ENCODE data around the gene KRTAP10-10.

KRTAP10-10 gene

DNA sequence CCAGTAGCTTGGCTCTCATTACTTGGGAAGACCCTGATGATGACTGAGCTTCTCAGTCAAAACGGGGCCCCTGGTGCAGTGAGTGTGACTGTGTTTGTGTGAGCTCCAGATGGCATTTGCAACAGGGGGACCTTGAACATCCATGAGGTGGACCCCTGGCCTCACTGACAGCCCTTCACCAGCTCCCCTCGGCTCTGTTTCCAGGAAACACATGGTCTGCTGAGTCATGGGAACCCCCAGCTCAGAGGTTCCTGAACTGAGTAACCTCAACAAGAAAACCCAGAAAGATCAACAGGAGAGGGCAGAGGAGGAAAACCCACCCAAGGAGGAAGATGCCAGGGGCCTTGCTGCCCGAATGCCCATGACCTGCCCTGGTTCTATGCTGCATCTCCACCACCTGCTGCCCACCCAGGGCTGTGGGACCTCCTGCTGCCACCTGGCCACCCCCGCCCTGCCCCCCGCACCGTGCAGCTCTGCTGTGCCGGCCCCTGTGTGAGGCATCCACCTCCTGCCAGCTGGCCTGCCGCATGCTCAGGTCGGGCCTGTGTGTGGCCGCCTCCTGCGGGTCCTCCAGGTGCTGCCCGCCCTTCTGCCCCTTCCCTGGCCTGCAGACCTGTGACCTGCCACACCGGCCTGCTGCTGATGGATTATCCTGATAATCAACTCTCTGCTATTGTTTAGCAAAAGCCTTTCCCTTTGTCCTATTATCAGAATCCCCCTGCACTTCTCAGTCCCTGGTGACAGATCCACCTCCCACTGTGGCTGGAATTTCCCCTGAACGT, 49.0 kb downstream of the KRTAP10-10 start:
- no peak for DNase-seq

GRCh38 chr21:44686843-44687561, 49.8 kb downstream of the KRTAP10-10 start:
- DNase-seq: no peak

DNA sequence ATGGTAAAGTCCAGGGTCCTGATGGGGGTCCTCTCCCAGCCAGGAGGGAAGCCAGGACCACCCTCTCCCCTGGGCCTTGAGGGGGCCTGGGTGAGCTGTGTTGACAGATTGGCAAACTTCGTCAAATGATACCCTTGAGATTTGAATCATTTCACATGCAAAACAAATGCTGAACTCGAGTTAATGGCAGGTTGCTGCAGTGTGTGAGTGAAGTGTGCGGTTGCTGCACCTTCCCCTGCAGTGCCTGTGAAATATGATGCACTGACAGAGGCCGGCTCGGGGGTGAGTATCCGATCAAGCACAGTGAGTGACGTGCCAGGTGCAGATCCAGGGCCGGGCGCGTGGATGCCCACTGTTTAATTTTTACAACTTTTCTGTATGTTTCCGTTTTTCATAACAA, 50.5 kb downstream of the KRTAP10-10 start:
- no peak for DNase-seq
